WTC11 (cell line): ENCODE results near the gene LIN28B. TPM values are rescaled to one million over a fixed set of nuclear protein-coding genes. Genes with fewer than 3 reads are reported as not detected.

ENCODE experiments used
- ATAC-seq: fragments of 200-7000 bp; cut with Tn5 transposase; 2 replicates; pipeline ENCODE4 v1.10.0; 2021; ENCODE audit warnings: mild to moderate bottlenecking, moderate library complexity
- CTCF ChIA-PET: fragments of 300-600 bp; sonication (Branson Sonifier 250); formaldehyde crosslinking; loops from one replicate; lab custom pipeline; 2021; ENCODE audit warnings: antibody characterized with exemption; lab: Charles Lee
- POLR2A ChIA-PET: fragments of 350-600 bp; sonication (Branson Sonifier 250); formaldehyde crosslinking; loops from one replicate; lab custom pipeline; 2021; ENCODE audit warnings: antibody characterized with exemption; lab: Charles Lee
- DNase-seq: peaks from one replicate; pipeline ENCODE4 v3.0.0; 2021; ENCODE audit warnings: low spot score
- H3K27ac Mint-ChIP-seq: 2 replicates; pipeline ENCODE4 v1.8.0; 2021; ENCODE audit warnings: mixed read lengths
- H3K27me3 Mint-ChIP-seq: 2 replicates; pipeline ENCODE4 v1.8.0; 2021; ENCODE audit warnings: low read depth, mild to moderate bottlenecking, moderate library complexity, mixed read lengths
- H3K36me3 Mint-ChIP-seq: 2 replicates; pipeline ENCODE4 v1.8.0; 2021; ENCODE audit warnings: mixed read lengths
- H3K4me1 Mint-ChIP-seq: 2 replicates; pipeline ENCODE4 v1.8.0; 2022; ENCODE audit warnings: mixed read lengths
- H3K4me3 Mint-ChIP-seq: 2 replicates; pipeline ENCODE4 v1.8.0; 2021; ENCODE audit warnings: mild to moderate bottlenecking, moderate library complexity, mixed read lengths
- H3K9me3 Mint-ChIP-seq: 2 replicates; pipeline ENCODE4 v1.8.0; 2021; ENCODE audit warnings: mixed read lengths
- ATF6 ChIP-seq: sonication (generic); formaldehyde crosslinking; IDR thresholded peaks from 2 replicates; pipeline ENCODE4 v1.8.1; 2023; ENCODE audit warnings: mild to moderate bottlenecking, missing genetic modification reagents
- CREM ChIP-seq: sonication (generic); formaldehyde crosslinking; IDR thresholded peaks from 2 replicates; pipeline ENCODE4 v1.8.1; 2022; ENCODE audit warnings: mild to moderate bottlenecking, missing genetic modification reagents, moderate library complexity
- EMX1 ChIP-seq: fragments of 250-450 bp; sonication (Bioruptor Pico); IDR thresholded peaks from 2 replicates; pipeline ENCODE4 v1.8.0; 2021; ENCODE audit warnings: mild to moderate bottlenecking
- ETV6 ChIP-seq: sonication (generic); formaldehyde crosslinking; IDR thresholded peaks from 2 replicates; pipeline ENCODE4 v1.8.1; 2022; ENCODE audit warnings: mild to moderate bottlenecking, missing genetic modification reagents
- FOXK1 ChIP-seq: sonication (generic); formaldehyde crosslinking; IDR thresholded peaks from 2 replicates; pipeline ENCODE4 v1.8.0; 2022; ENCODE audit warnings: mild to moderate bottlenecking, moderate library complexity, missing genetic modification reagents
- FOXP1 ChIP-seq: sonication (generic); formaldehyde crosslinking; IDR thresholded peaks from 2 replicates; pipeline ENCODE4 v1.8.0; 2022; ENCODE audit warnings: missing genetic modification reagents, mild to moderate bottlenecking, moderate library complexity, borderline replicate concordance
- GABPB1 ChIP-seq: sonication (generic); formaldehyde crosslinking; IDR thresholded peaks from 2 replicates; pipeline ENCODE4 v1.8.1; 2023; ENCODE audit warnings: mild to moderate bottlenecking, missing genetic modification reagents
- JUN ChIP-seq: sonication (generic); formaldehyde crosslinking; IDR thresholded peaks from 2 replicates; pipeline ENCODE4 v1.8.0; 2023; ENCODE audit warnings: mild to moderate bottlenecking, missing genetic modification reagents
- MXD4 ChIP-seq: fragments of 250-450 bp; sonication (Bioruptor Pico); IDR thresholded peaks from 2 replicates; pipeline ENCODE4 v1.8.0; 2021; ENCODE audit warnings: mild to moderate bottlenecking, moderate library complexity, borderline replicate concordance
- NFATC4 ChIP-seq: fragments of 250-450 bp; sonication (Bioruptor Pico); IDR thresholded peaks from 2 replicates; pipeline ENCODE4 v1.9.0; 2021; ENCODE audit warnings: mild to moderate bottlenecking
- NFE2L1 ChIP-seq: sonication (generic); formaldehyde crosslinking; IDR thresholded peaks from 2 replicates; pipeline ENCODE4 v1.8.1; 2023; ENCODE audit warnings: missing genetic modification reagents
- NR1H2 ChIP-seq: sonication (generic); formaldehyde crosslinking; IDR thresholded peaks from 2 replicates; pipeline ENCODE4 v1.9.0; 2021; ENCODE audit warnings: mild to moderate bottlenecking, moderate library complexity, missing genetic modification reagents
- SMAD3 ChIP-seq: sonication (generic); formaldehyde crosslinking; IDR thresholded peaks from 2 replicates; pipeline ENCODE4 v1.8.0; 2022; ENCODE audit warnings: missing genetic modification reagents, mild to moderate bottlenecking, borderline replicate concordance
- SP1 ChIP-seq: sonication (generic); formaldehyde crosslinking; conservative IDR thresholded peaks from 2 replicates; pipeline ENCODE4 v1.8.1; 2022; ENCODE audit warnings: missing genetic modification reagents
- ZBTB21 ChIP-seq: sonication (generic); formaldehyde crosslinking; IDR thresholded peaks from 2 replicates; pipeline ENCODE4 v1.8.1; 2023; ENCODE audit warnings: mild to moderate bottlenecking, missing genetic modification reagents, borderline replicate concordance
- ZMAT4 ChIP-seq: fragments of 250-450 bp; sonication (Bioruptor Pico); IDR thresholded peaks from 2 replicates; pipeline ENCODE4 v1.9.0; 2021; ENCODE audit warnings: mild to moderate bottlenecking
- ZNF232 ChIP-seq: sonication (generic); formaldehyde crosslinking; IDR thresholded peaks from 2 replicates; pipeline ENCODE4 v1.8.0; 2022; ENCODE audit warnings: mild to moderate bottlenecking, missing genetic modification reagents
- ZNF416 ChIP-seq: fragments of 250-450 bp; sonication (Bioruptor Pico); IDR thresholded peaks from 2 replicates; pipeline ENCODE4 v1.9.0; 2021; ENCODE audit warnings: mild to moderate bottlenecking, inconsistent platforms
- total RNA-seq: library from RNA; stranded (reverse); gene quantifications from 3 replicates; pipeline ENCODE4 v1.2.3, GENCODE V29; 2021
- TF ChIP-seq, protein P1 (sequence below): fragments of 250-450 bp; sonication (Bioruptor Pico); conservative IDR thresholded peaks from 2 replicates; pipeline ENCODE4 v1.9.0; 2021; ENCODE audit warnings: mild to moderate bottlenecking
- TF ChIP-seq, protein P2 (sequence below): sonication (generic); formaldehyde crosslinking; IDR thresholded peaks from 2 replicates; pipeline ENCODE4 v1.8.1; 2022; ENCODE audit warnings: missing genetic modification reagents, borderline replicate concordance
- TF ChIP-seq, protein P3 (sequence below): sonication (generic); formaldehyde crosslinking; IDR thresholded peaks from 2 replicates; pipeline ENCODE4 v1.8.0; 2023; ENCODE audit warnings: mild to moderate bottlenecking, missing genetic modification reagents
- TF ChIP-seq, protein P4 (sequence below): sonication (generic); formaldehyde crosslinking; IDR thresholded peaks from 2 replicates; pipeline ENCODE4 v1.8.1; 2022; ENCODE audit warnings: low read depth, mild to moderate bottlenecking, moderate library complexity, missing genetic modification reagents, borderline replicate concordance

Gene LIN28B
- total RNA-seq, 1 experiment from 2014 or later, result 73.4 TPM

DNA sequence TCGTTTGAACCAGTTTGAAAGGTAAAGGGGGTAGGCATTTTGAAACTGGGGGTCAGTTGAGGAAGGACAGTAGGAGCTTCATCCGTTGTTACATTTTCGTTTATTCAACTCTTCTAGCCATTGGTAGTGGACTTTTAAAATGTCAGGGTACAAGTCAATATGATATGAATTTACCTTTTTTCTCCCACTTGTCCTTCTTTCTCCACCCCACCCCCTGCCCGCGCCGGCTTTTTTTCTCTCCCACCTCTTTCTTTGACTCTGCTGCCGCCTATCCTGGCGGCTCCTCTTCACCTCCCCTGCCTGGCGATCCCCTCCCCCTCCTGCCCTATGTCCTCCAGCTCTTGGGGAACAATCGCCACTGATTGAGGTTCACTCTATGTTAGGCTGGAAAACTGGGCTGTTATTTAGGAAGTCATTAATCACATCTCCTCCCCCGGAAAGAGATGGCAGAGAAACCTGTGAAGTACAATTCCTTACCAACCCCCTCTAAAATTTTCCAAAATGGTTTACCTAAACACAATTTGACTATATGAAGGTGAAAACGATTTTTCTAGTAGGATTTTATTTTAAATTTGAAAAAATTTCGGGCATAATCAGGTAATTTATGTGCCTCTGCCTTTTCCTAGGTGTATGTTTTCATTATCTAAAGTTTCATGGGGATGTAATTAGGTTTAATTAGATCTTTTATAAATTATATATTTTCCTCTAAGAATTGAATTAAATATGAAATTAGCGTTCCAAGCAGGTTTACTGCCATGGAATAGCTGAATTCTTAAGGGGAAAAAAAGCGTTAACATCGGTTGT, 778 bp upstream of the LIN28B start (continued):
- TF ChIP-seq, protein P1, sequence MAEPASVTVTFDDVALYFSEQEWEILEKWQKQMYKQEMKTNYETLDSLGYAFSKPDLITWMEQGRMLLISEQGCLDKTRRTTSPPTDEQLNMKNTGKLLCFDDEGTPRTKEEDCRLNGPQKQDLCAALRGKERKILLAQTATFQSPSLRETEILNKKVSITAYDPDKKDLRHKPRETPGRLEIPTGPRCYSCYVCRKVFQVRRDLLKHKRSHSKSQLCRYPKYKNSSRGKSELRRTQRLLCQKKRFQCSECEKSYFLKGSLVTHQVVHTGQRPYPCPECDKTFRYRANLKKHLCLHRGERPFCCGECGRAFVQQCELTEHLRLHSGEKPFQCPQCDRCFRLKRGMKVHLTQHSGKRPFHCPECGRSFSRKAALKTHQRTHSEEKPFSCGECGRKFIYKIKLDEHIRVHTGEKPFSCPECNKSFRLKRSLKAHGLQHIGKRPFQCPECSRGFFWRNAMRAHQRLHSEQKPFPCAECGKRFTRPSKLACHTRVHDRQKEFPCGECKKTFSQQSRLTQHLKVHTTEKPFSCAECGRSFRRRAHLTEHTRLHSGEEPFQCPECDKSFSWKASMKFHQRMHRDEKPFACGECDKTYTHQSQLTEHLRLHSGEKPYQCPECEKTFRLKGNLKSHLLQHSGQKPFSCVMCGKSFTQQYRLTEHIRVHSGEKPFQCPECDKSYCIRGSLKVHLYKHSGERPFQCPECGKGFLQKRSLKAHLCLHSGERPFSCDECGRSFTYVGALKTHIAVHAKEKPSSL (CRISPR knock-in tag), result 0 out of 2 replicates have a peak, but pooled peaks have one; percentile 45
- TF ChIP-seq ATF6 (CRISPR knock-in tag) (no peak), ZNF416 (CRISPR knock-in tag) (no peak), SP1 (CRISPR knock-in tag) (no peak), NR1H2 (CRISPR knock-in tag) (no peak), JUN (CRISPR knock-in tag) (no peak), ZBTB21 (CRISPR knock-in tag) (no peak), FOXP1 (CRISPR knock-in tag) (no peak), MXD4 (CRISPR knock-in tag) (no peak), NFE2L1 (CRISPR knock-in tag) (no peak; the same call in 1 of the 2 replicates), GABPB1 (CRISPR knock-in tag) (no peak)
- TF ChIP-seq, protein P2, sequence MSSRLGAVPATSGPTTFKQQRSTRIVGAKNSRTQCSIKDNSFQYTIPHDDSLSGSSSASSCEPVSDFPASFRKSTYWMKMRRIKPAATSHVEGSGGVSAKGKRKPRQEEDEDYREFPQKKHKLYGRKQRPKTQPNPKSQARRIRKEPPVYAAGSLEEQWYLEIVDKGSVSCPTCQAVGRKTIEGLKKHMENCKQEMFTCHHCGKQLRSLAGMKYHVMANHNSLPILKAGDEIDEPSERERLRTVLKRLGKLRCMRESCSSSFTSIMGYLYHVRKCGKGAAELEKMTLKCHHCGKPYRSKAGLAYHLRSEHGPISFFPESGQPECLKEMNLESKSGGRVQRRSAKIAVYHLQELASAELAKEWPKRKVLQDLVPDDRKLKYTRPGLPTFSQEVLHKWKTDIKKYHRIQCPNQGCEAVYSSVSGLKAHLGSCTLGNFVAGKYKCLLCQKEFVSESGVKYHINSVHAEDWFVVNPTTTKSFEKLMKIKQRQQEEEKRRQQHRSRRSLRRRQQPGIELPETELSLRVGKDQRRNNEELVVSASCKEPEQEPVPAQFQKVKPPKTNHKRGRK (CRISPR knock-in tag), result no peak

DNA sequence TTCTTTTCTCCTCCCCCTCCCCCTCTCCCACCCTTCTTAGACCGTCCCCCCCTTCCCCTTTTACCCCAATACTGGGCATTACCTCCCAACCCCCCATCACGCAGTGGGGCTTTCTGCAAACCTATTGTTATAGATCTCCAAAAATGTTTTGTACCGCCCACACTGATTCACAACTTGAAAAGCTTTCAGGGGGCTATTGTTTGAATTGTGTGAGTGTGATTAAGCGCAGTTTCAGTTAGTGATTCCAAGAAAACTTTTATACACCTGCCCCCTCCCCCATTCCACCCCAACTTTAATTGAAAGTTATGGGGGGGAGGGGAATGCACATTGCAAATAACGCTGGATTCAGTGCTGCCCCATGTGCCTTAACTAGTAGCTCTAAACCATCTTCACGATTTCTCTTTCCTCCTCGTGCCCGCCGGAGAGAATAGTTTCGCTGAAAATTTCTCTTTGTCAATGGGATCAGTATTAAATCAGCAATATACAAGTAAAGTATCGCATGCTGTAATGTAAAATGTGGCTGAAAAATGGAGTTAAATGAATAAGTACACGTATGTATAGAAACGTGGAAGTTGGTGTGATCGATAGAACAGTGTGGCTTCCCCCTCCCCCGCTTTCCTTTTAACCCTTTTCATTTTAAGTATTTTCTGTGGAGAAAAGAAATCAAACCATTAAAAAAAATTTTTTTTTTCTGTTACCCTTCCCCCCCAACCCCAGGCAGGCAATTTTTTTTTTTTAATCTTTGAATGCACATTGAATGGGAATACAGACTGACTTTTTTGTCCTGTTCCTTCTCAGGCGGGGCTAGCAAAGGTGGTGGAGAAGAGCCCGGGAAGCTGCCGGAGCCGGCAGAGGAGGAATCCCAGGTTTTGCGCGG, 632 bp downstream of the LIN28B start:
- DNase-seq (peak; percentile 66), ATAC-seq (peak; percentile 50)
- POLR2A ChIA-PET, result interaction anchor here (0.6 to 2.2 kb wide), 7 partner anchors 11 to 101 kb away, joined by 3 to 9 read pairs (median 8); partner anchors contain the start of gene HACE1
- Mint-ChIP-seq H3K9me3 (no peaks in the 10 kb centered on the region), H3K27me3 (no peaks in the 10 kb centered on the region), H3K36me3 (peaks cover 8% of the 10 kb centered on the region; the same call in 1 of the 2 replicates), H3K4me1 (peaks cover 28% of the 10 kb centered on the region), H3K4me3 (peak overlapping the region; percentile 93), H3K27ac (peak overlapping the region; percentile 100)
- TF ChIP-seq EMX1 (CRISPR knock-in tag) (no peak), SMAD3 (0 out of 2 replicates have a peak, but pooled peaks have one; percentile 41), ZNF232 (no peak), ZMAT4 (peak; percentile 46; the same call in 1 of the 2 replicates), SP1 (CRISPR knock-in tag) (peak; percentile 65), CREM (CRISPR knock-in tag) (peak; percentile 54; the same call in 1 of the 2 replicates), NFATC4 (CRISPR knock-in tag) (no peak), FOXK1 (0 out of 2 replicates have a peak, but pooled peaks have one; percentile 24), ETV6 (CRISPR knock-in tag) (0 out of 2 replicates have a peak, but pooled peaks have one; percentile 56)
- TF ChIP-seq, protein P3, sequence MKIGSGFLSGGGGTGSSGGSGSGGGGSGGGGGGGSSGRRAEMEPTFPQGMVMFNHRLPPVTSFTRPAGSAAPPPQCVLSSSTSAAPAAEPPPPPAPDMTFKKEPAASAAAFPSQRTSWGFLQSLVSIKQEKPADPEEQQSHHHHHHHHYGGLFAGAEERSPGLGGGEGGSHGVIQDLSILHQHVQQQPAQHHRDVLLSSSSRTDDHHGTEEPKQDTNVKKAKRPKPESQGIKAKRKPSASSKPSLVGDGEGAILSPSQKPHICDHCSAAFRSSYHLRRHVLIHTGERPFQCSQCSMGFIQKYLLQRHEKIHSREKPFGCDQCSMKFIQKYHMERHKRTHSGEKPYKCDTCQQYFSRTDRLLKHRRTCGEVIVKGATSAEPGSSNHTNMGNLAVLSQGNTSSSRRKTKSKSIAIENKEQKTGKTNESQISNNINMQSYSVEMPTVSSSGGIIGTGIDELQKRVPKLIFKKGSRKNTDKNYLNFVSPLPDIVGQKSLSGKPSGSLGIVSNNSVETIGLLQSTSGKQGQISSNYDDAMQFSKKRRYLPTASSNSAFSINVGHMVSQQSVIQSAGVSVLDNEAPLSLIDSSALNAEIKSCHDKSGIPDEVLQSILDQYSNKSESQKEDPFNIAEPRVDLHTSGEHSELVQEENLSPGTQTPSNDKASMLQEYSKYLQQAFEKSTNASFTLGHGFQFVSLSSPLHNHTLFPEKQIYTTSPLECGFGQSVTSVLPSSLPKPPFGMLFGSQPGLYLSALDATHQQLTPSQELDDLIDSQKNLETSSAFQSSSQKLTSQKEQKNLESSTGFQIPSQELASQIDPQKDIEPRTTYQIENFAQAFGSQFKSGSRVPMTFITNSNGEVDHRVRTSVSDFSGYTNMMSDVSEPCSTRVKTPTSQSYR (CRISPR knock-in tag), result peak; percentile 85
- TF ChIP-seq, protein P4, sequence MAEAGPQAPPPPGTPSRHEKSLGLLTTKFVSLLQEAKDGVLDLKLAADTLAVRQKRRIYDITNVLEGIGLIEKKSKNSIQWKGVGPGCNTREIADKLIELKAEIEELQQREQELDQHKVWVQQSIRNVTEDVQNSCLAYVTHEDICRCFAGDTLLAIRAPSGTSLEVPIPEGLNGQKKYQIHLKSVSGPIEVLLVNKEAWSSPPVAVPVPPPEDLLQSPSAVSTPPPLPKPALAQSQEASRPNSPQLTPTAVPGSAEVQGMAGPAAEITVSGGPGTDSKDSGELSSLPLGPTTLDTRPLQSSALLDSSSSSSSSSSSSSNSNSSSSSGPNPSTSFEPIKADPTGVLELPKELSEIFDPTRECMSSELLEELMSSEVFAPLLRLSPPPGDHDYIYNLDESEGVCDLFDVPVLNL (CRISPR knock-in tag), result no peak
- CTCF ChIA-PET, result interaction anchor here (0.6 to 1.2 kb wide), 3 partner anchors 11 to 32 kb away, joined by 3 to 4 read pairs (median 3); no protein-coding TSS in a partner anchor
